Non-pigmented ciliary epithelial cell (primary cell): ENCODE measurements around the gene PIPOX.
"Not testable (repeated sequence)": the region's sequence is repeated elsewhere in the genome, so short reads cannot be mapped to it uniquely, and the experiment has no call there.

Experiments used
- DNase-seq: peaks from one replicate; pipeline ENCODE4 v3.0.0-alpha.2; 2010; ENCODE audit warnings: low read depth

Gene PIPOX

DNA sequence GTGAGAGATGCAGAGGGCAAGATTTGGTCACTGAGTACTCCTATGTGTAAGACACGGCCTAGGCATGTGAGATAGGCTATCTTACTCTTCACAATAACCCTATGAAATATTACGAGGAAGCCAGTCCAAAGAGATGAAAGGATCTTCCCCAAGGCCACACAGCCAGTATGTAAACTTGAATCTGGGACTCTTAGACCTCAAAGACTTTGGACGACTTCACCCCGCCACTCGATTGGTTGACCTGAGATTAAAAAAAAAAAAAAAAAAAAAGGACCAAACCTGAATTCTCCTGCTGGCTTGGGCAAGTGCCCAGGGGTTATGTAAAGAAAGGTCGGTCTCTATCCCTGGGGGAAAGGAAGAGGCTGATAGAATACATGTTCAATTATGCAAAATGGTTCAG lies 33.1 kb downstream of the PIPOX start:
- no peak for DNase-seq

DNA sequence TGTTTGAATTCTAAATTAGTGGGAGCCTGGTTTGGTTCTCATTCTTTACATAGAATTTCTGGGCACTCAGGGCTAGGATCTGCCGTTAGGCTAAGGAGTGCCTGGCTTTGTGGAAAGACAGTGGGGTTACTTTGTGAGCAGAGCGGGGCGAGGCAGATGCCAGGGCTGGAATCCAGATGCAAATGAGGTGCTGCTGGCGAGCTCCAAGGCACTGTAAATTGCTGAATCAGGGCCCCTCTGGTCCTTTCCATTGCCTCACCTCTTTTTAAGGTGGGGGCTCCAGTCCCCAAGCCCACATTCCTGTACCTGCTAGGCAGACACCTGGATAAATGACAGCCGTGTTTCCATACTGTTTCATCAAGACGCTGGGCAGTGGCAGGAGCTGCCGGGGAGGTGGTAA lies 33.8 kb downstream of the PIPOX start:
- no peak for DNase-seq

DNA sequence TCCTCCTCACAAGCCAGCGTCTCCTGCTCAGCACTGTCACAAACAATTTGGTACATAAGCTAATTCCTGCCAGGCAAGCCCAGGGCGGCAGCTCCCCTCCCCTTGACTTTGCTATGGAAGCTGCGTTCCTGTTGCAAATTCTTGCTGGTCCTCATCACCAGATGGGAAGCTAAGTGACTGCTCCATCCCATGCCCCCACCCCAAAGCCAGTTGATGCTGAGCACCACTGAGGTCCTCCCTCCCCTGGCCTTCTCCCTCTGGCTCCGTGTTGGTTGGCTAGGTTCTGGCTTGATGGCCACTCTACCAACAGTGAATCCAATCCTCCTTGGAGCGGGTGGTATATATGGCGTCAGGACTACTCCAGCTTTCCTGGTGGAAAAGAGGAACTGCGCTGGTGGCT lies 34.4 kb downstream of the PIPOX start:
- no peak for DNase-seq

DNA sequence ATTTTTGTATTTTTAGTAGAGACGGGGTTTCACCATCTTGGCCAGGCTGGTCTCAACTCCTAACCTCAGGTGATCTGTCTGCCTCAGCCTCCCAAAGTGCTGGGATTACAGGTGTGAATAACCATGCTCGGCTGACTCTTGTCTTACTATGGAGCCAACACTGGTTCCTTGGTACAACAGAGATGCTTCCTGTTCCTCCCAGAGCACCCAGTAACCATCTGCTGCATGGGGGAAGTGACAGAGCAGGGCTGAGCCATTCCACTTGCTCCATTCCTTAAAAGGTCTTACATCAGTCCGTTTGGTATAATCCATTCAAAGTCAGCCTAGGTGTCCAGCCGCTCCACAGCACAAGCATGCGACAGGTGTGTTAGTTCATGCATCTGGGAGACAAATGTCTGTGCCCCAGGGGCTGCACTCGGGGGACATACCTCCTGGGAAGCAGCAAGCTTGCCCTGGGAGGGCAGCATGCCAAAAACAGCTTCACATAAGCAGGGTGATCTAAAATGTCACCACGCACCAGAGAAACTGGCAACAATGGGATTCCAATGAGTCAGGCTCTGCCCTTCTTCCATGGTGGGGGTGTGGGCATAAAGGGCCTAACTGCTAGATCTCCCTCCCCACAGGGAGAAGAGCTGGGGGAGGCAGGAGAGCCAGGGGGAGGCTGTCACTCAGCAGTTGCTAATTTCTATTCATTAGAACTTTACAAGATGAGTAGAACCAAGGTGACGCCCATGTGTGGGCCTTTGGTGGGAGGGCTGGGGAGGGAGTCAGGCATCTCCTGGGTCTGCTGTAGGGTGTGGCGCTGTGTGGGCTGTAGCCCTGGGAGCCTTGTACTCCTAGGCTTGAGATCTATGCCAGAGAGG lies 35.5 kb downstream of the PIPOX start:
- no peak for DNase-seq

DNA sequence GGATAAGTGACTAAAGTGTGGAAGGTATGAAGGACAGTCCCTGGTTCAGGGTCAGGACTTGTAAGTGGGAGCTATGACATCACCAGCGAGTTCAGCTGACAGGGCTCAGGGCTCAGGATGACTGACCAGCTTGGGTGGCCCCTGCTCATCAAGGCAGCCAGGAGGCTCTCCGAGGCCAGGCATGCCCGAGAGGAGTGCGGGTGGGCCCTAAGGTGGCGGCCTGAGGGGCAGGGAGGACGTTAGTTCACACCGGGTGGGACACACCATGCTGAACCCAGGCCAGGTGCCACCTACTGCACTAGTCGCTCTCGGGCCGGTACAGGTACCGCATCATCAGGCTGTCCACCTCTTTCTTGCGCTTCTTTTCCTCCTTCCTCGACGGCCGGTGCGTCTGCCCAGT lies 36.5 kb downstream of the PIPOX start:
- no peak for DNase-seq

DNA sequence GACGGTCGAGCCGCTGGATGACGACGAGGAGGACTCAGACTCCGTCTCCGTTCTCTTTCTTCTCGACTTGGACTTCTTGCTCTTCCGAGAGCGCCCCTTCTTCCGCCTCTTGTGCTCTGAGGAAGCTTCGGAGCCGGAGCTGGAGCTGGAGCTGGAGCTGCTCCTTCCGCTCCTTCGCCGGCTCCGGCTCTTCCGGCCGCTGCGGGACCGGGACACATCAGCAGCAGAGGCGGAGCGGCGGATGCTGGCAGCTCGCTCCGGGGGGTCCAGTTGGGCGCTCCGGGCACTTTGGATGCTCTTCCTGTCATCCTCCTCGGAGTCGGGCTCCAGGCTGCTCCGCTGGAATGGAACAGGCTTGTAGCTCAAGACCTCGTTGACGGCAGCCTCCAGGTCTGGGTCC lies 36.9 kb downstream of the PIPOX start:
- no peak for DNase-seq

DNA sequence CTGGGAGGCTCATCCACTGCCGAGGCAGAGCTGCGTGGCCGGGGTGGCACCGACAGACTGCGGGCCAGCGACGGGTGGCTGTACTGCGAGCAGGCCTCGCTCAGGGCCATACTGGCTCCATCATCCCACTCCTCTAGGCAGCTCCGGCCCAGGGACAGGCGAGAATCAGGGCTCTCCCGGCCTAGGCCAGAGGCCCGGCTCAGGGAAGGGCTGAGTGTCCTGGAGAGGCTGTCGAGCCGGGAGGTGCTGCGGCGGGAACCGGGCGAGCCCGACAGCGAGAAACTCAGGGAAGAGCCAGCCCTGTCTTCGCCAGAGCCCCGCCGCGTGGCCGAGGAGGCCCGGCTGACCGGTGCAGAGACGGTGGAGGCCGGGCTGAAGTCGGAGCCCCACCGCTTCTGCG lies 37.4 kb downstream of the PIPOX start:
- no peak for DNase-seq

DNA sequence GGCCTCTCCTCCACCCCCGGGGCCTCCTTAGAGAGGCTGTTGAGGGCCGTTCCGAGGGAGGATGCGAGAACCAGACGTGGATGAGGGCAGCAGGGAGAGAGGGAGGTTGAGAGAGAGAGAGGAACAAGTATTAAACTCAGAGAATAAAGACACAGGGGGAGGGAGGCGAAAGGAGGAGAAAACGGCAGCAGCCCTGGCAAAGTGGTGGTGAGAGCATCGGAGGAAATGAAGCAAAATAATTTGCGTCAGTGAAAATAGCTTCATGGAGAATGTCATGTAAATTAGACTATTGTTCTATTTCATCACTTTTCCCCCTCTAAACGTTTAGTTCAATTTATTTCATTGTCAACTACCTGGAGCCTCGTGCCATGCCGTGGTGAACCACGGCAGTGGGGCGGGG lies 38.0 kb downstream of the PIPOX start:
- no peak for DNase-seq

DNA sequence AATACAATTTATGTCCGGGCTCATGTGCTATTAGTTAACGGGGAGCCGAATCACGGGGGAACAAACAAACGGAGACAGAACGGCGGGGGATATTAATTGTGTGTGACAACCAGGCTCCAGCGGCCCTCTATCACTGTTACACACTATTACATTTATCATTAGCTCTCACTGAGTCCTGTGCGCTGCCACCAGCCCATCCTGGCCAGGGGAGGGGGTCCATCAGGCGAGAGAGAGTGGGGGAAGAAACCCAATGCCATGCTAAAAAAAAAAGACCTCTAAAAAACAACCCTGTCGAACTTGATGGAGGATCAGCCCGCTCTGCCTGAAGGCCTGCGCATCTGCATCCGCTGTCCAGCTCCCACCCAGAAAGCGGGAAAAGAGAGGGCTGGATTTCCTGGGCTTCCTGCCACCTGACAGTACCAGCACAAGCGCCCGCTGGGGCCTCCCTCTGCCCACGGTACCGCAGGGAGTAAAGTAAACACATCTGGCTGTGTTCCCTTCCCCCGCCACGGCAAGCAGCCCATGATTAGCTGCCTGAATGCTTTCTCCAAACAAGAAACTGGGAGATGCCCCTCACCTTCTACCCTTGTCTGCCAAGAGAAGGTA lies 41.7 kb downstream of the PIPOX start:
- no peak for DNase-seq

DNA sequence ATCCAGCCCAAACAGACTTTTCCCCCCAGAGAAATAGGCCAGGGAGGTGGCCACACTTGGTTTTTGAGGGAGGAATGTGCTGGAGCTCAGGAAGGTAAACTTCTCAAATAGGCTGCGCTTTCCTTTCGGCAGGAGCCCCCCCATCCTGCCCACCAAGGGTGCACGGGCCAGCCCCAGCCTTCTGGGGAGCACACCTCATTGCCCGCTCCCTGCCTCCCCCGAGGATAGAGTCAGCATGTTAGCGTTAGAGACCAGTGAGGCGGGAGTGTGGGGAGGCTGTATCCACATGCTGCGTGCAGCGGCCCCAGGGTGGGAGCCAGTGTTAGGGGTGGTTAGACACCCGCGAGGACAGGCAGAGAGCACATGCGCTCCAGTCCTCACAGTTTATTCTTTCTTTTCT lies 42.3 kb downstream of the PIPOX start:
- no peak for DNase-seq

DNA sequence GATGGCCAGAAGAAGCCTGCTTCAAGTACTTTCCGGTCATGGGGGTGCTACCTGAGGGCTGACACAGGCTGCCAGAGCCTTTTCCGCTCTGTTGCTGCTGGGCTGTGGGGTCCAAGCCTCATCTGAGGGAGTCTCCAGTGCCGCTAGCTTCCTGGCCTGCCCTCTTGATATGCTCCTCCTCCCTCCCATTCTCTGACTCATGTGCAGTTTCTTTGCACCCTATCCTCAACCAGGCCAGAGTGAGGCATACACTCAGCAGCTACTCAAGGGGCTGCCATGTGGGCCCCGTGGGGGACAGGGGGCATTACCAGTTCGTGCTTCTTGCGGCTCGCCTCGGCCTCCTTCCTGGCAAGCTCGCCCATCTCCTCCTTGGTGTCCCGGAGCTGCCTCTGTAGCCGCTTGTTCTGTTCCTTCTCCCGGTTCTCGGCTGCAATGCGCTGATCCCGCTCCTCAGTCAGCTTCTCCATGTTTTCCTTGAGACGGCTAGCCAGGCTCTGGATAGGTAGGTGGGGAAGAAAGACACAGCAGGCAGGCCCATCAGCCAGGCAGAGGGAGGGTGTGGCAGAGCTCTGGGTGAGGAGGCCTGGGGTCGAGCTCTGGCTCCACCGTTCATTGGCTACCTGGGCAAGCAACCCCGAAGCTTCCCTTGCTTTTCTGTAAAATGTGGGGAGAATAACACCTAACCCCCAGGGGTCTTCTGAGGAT lies 43.8 kb downstream of the PIPOX start:
- no peak for DNase-seq

DNA sequence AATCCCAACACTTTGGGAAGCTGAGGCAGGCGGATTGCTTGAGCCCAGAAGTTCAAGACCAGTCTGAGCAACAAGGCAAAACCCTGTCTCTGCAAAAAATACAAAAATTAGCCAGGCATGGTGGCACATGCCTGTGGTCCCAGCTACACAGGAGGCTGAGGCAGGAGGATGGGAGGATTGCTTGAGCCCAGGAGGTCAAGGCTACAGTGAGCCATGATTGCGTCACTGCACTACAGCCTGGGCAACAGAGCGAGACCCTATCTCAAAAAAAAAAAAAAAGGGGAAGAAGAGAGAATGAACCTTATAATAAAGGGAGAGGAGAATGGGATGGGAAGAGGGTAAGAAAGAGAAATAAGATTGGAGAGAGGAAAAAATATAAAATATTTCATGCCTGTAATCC lies 45.8 kb downstream of the PIPOX start:
- DNase-seq, result not testable (repeated sequence)

DNA sequence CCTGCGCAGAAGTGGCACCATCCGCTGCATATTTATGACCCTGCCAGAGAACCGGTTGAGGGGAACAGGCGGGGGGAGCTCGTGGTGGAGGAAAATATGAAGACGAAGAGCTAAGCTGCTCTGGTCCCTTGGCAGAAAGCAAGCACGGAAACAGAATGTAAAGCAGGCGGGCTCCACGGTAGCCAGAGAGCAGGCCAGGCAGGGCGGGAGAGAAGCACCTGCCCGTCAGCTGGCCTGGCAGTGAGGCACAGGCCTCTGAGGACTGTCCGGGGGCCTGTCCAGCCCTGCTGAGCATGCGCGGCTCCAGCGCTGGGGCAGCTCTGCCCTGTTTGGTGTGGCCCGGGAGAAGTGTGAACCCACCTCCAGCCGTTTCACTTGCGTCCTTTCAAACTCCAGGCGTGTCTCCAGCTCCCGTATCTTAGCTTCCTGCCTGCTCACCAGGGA lies 46.7 kb downstream of the PIPOX start:
- no peak for DNase-seq

DNA sequence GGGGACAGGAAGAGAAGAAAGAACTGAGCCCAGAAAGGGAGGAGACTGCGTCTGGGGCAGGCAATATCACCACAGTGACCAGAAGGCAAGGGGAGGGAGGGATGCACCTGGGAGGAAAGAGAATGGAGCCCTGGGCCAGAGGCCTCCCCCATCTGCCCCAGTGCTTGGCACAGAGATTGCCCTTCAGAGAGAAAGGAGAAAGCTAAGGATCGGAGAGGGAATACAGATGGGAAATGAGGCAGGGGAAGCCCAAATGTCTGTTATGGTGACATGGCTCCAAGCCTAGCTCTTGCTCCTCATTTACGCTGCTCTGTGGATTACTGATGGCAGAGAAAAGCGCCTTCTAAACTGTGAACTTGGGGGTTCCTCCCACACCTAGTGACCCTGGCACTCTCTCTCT lies 47.2 kb downstream of the PIPOX start:
- no peak for DNase-seq

DNA sequence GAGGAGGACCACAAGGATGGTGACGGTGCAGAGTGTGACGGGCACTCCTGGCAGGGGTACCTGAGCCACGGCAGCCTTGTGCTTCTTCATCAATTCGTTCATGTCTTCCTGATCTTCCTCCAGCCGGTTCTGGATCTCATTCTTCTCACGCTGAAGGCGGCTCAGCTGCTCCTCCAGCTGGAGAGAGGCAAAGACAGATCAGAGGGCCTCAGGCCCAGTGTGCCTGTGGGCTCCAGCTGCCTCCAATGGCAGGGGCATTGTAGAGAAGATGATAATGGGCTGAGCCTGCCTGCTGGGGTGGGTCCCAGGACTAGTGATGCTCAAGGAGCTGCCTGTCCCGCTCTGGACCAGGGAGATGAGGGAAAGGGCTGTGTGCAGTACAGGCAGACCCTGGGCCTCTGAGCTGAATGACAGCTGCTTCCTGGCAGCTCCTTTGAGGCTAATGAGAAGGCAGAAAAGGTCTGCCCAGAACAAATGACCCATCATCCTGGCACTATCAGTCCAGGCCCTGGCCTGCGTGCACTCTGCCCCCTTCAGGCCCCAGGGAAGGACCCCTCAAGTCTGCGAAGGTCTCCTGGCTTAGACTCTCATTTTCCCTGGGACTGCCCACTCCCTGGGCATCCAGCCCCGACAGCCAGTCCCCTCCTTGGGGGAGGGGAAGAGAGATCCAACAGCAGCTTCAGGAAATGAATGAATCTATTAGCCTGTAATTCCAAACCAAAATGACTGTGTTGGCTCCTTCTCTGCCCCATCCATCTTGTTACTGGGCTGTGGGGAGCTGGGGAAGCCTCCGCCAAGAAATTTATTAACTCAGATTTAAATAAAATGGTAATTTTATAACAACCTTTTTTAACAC lies 48.0 kb downstream of the PIPOX start:
- DNase-seq, result no peak

DNA sequence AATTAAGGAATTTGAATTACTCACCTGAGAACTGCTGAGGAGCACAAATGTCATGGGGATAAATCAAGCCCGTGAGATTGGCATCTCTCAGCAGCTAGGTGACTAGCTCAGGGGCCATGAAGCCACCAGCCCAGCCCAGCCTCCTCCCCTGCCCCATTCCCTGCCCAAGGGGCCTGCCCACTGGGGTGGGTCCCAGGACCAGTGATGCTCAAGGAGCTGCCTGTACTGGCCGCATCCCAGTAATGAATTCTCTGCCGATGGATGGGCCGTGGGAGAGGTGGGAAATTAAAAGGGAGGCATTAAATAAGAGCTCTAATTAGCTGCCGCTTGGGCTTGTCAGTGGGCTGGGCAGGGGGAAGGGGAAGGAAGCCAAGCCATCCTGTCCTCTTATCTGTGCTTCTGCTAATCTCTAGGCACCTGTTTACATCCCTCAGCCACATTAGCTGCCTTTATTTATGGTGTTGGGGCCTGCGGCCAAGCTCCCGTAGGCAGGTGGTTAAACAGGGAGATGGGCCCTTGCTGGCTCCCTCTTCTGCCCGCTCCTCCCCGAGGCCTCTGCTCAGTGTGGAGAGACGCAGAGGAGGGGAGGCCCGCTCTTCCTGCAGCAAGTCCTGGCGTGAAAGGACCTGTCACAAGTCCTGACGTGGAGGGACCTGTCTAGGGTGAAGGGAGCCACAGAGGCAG lies 48.8 kb downstream of the PIPOX start:
- DNase-seq, result no peak

DNA sequence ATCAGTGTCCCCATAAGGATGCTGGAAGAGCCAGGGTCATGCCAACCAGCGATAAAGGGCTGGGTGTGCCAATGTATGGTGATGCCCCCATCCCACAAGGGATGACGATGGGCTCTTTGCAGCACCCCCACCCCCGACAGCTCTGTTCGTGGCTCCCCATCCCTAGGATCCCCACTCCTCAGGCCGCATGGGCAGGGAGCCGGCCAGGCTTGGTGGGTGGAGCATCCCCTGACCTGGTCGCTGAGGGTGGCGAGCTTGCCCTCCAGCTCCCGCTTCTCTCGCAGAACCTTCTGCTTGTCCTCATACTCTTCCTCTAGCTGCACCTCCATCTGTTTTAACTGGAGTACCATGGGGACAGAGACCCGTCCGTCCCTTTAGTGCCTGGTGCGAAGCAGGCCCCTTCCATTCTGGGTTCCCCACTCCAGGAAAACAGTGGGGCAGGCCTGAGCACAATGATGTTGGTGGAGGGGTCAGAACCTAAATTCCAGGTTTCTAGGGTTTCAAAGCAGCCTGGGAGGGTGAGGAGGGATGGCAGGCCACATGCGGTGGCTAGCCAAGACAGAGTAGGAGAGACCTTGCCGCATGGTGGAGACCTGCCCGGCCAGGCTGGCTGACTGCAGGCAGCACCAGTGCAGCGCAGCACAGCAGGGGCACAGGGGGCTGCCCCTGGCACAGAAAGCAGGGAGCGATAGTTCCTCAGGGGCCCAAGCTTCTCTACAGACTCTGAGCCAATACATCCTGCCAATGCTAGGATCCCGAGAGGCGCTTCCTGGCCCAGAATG lies 50.3 kb downstream of the PIPOX start:
- no peak for DNase-seq

DNA sequence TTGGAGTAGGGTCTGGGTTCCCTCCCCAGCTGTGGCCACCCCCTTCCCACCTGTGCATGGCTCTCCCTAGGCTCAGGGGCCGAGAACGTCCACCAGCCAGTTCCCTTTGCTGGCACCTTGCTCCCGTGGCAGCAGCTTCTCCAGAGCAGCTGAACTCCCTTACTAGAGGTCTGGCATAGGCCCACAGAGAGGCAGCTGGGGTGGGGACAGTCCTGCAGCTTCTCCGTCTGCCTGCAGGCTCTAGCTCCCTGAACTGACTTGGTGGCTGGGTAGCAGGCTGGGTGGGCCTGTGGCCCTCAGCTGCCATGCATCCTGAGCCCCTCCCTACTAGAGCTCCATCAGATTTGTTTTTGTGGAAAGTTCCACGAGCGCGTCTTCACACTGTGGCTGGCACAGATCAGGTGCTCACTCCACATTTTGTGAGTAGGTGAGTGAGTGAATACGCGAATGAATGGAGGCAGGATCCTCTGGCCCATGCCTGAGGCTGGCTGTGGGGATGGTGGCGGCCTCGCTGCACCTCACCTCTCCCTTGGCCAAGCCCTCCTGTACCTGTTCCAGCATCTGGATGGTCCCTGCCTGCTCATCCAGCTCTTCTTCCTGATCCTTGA lies 51.3 kb downstream of the PIPOX start:
- no peak for DNase-seq

DNA sequence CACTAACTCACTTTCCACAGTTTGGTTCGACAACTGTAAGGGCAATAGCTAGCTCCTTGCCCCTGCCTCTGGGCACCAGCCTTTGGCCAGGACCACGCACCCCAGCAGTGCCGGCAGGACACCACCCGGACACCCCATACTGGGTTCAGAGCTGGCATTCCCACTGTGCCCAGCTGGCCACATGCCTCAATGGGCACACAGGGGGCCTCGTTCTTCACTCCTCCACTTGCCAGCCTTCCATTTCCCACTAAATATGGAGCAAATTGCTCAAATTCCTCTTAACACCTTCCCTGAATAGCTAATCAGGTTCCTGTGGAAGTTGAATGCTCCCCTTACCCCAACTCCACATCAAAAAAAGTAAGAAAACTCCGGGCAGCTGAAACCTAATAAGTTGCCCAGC lies 52.5 kb downstream of the PIPOX start:
- no peak for DNase-seq

DNA sequence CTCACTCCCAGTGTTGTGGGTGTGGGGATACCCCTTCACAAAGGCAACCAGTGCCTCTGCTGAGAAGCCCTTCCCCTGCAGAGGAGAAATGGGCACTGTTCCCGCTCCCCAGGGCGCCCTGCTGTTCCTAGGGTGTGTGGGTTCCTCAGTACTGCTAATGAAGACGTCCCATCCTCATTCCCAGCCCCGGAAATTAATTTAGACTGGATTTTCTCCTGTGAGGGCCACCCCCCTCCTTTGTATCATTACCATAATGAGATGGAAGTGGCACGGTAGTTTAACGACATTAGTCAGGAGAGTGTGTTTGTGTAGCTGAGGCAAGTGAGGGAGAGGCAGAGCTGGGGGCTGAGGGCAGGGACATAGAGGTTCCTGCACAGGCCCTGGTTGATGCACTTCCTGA lies 53.2 kb downstream of the PIPOX start:
- no peak for DNase-seq
